NCI-H2227 (cell line): Measurements from ENCODE around the gene CADM1.
"Not testable (repeated sequence)": the region's sequence is repeated elsewhere in the genome, so short reads cannot be mapped to it uniquely, and the experiment has no call there.

Experiments
- DNase-seq: peaks from one replicate; lab custom pipeline; 2025; ENCODE audit not compliant: unreplicated experiment; lab: John Stamatoyannopoulos, UW

Gene CADM1

DNA sequence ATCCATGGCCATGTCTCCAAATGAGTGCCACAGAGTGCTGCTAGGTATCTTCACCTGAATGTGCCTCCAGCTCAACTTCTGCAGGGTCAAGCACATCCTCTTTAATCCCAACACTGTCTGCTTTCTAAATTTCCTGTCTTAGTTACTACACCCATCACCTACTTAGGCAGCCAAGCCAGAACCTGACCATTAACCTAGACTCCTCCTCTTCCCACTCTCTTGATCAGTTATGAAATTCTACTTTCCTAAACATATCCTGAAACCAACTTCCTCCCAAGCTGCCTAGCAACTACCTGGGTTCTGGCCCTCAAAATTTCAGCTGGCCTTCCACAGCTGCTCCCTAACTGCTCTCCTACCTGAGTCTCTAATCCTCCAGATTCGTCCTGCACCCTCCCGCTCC, 22.7 kb downstream of the CADM1 start:
- no peak for DNase-seq

DNA sequence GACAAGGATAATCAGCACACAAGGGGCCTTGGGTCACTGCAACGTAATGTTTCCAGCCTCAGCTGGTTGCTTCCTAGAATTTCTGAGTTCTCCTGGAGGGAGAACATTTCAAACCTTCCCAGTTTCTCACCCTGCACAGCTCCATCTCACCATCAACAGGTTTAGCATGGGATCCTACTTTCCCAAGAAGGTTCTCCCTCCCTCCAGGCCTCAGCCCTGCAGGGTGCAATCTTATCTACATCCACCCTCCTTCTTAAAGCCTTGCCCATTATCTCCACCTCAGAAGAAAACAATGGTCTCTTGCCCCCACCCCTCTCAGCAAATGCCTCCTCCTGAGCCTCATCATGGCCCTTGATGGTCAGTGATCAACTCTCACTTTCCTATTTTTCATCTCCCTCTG, 23.6 kb downstream of the CADM1 start:
- DNase-seq: no peak

DNA sequence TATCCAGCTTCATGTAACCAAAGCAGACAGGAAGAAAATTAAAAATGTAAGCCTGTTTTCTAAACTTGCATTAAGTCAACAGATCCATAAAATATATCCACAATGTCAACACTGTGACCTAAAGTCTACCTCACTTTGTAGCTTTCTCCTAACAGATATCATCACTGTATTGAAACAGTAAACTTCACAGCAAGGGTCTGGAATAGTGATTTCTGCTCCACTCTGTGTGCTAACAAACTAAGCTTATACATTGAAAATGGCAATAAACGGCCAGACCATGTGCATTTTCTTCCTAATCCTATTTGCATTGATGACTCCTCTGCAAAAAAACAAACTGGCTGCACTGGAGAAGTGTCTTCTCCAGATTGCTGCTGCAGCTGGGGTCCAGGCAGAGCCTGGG, 26.8 kb downstream of the CADM1 start:
- no peak for DNase-seq

GRCh38 chr11:115476463-115477286, 27.5 kb downstream of the CADM1 start:
- no peak for DNase-seq

GRCh38 chr11:115475564-115475963, 28.7 kb downstream of the CADM1 start:
- DNase-seq: no peak

DNA sequence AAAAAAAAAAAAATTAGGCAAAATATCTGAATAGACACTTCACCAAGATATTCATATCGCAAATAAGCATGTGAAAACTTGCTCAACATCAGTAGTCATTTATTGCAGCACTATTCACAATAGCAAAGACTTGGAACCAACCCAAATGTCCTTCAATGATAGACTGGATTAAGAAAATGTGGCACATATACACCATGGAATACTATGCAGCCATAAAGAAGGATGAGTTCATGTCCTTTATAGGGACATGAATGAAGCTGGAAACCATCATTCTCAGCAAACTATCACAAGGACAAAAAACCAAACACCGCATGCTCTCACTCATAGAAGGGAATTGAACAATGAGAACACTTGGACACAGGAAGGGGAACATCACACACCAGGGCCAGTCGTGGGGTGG, 29.9 kb downstream of the CADM1 start:
- DNase-seq: not testable (repeated sequence)

DNA sequence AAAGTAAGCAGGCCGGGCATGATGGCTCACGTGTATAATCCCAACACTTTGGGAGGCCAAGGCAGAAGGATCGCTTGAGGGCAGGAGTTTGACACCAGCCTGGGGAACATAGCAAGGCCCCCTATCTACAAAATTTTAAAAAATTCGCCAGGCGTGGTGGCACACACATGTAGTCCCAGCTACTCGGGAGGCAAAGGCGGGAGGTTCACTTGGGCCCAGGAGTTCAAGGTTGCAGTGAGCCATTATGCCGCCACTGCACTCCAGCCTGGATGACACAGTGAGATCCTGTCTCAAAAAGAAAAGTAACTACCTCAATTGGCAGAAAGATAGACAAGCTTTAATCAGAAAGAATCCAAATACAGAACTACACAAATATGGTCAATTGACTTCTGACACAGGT, 31.0 kb downstream of the CADM1 start:
- DNase-seq: no peak

DNA sequence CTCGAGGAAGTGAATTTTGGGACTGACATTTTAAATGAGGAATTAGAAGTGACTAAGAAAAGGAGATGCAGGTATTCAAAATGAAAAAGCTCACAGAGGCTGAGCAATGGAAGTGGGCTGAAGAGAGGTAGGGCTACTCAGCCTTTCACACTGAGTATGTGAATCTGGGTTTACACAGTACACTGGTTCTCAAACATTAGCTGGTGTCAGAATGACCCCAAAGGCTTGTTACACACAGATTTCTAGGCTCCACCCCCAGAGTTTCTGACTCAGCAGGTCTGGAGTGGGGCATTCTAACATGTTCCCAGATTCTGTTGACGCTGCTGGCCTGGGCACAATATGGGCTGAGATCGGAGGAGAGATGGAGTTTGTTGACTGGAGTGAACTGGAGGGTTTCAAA, 32.8 kb downstream of the CADM1 start:
- DNase-seq: no peak

GRCh38 chr11:115470928-115471327, 33.3 kb downstream of the CADM1 start:
- no peak for DNase-seq

DNA sequence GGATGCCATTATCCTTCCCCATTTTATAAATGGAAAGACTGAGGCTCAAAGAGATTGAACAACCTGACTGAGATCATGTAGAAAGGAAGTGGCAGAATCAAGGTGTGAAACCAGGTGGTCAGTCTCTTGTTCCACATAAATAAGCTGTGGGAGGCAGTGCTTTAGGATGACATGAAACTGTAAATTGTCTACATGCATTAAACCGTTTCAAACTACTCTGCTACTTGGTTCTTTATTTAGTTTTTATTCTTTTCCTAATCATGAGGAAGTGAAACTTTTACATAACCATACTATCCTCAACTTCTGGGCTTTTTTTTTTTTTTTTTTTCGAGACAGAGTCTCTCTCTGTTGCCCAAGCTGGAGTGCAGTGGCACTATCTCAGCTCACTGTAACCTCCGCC, 34.9 kb downstream of the CADM1 start:
- no peak for DNase-seq

GRCh38 chr11:115466122-115466521, 38.1 kb downstream of the CADM1 start:
- DNase-seq: no peak

- DNase-seq: no peak
Measured at GRCh38 chr11:115464269-115464668, 39.9 kb downstream of the CADM1 start.

DNA sequence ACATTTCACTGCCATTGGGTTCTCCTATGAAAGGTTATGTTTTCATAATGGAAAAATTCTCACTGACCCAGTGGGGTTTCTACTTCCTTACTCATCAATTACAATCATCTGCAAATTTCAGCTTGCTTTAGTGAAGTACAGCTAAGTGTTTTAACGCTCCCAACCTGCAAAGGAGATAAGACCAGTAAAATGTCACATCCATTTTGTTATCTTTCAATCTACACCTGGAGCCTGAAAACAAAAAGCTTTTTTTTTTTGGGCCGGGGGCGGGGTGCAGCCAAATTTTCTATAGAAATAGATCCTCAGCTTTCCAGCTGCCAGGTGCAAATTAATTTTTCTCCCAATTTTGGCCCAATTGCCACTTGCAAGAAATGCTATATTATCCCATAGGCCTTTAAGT, 40.6 kb downstream of the CADM1 start:
- DNase-seq: no peak

GRCh38 chr11:115462757-115463156, 41.5 kb downstream of the CADM1 start:
- DNase-seq: no peak

DNA sequence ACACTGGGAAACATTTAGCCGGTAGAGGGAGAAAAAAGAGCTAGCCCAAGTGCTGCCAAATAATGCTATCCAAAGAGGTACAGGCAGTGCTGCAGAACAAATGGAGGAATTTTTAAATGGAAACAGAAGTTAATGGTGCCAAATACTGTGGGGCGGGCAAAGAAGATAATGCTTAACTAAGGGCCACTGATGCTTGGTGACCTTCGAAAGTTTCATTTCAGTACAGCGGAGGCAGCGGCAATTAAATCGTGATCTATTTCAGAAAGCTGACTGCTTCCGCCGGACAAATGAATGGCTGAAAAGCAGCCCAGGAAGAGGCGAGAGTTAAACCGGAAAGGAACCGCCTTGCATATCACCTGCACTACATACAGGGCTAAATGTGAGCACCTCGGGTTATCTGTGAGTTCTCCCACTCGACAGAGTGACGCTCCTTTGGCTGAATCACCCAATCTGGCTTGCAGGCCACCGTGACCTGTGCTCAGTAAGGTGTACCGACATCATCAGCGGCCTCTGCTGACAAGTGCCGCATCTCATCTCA, 42.1 kb downstream of the CADM1 start:
- no peak for DNase-seq

DNA sequence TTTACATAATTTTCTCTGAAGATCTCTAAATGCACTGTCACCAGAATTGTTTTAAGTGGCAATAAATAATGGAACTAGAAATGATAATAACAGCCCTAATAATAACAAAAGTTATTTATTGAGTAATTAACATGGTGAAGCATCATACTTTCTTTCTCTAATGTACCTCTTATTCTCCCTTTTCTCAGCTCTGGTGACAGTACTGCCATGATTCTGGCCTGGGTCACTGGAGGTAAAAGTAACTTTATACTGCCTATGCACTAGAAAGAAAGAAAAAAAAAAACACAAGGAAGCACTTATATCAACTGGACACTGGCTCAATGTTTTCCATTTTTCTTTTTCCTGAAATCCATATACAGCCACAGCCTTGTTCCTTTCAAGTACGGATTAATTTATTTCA, 43.7 kb downstream of the CADM1 start:
- DNase-seq: no peak

DNA sequence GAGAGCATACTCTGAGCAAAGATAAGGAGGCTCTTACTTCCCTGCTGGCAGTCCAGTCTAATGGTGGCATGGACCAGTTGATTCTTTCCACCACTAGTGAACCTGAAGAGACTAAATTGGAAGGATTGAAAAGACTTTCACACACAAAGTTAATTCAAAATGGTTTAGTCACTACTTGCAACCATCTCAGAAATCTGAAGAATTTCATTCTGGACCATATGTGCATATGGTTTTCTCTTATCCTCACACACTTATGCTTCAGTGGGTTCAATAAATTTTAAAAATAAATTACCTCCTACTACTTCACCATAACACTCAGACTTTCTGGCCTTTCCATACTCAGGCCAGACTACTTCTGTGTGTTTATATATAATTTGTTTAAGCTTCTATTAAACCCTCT, 44.7 kb downstream of the CADM1 start:
- no peak for DNase-seq

- no peak for DNase-seq
Measured at GRCh38 chr11:115458877-115459276, 45.3 kb downstream of the CADM1 start.

DNA sequence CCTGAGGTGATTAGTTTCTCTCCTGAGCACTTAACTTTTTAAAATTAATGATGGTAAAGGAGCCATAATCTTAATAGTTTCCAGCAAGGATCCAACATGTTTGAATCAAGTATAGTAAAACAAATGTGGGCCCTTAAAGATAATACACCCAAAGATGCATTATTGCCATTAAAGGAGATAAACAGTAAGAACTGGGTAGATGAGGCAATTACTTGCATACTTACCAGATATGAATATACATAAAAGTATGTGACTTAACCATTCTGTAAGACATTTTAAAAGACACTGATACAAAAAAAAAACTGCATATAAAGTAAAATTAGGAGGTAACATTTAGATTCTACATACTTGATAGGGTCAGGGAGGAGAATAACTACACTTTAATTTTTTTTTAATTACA, 48.2 kb downstream of the CADM1 start:
- DNase-seq: no peak

DNA sequence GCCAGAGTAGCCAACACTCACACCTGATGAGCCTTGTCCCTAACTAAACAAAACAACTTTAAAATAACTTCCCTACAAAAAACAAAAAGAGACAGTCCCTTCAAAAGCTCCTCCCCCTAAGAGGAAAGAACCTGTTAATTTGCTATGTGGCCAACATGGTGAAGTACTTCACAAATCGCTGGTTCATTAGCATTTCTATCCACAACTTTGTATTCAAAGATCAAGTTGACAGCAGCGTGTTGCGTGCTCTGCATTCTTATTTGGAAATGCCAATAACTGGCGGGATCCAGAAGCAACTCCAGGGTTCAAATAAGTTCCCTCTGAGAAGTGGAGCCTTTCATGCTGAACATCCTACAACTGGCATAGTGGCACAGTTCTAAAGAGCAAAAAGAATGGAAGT, 48.6 kb downstream of the CADM1 start:
- no peak for DNase-seq

DNA sequence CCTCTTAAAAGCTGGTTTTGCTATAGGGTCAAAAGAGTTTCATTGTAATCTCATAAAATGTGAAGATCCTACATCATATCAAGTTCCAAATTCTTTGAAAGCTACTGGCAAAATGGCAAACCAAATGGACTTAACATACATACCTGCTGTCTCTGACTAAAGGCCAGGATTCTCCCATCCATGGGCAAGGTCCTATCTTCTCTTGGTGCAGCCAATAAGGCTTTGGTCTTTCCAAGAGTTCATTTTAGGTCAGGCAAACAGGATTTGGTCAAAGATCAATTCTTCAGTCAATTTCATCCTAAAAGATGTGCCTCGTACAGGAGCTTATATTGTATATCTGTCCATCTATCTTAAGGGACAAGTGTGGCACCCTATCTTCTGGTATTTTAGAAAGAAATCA, 49.7 kb downstream of the CADM1 start:
- no peak for DNase-seq

DNA sequence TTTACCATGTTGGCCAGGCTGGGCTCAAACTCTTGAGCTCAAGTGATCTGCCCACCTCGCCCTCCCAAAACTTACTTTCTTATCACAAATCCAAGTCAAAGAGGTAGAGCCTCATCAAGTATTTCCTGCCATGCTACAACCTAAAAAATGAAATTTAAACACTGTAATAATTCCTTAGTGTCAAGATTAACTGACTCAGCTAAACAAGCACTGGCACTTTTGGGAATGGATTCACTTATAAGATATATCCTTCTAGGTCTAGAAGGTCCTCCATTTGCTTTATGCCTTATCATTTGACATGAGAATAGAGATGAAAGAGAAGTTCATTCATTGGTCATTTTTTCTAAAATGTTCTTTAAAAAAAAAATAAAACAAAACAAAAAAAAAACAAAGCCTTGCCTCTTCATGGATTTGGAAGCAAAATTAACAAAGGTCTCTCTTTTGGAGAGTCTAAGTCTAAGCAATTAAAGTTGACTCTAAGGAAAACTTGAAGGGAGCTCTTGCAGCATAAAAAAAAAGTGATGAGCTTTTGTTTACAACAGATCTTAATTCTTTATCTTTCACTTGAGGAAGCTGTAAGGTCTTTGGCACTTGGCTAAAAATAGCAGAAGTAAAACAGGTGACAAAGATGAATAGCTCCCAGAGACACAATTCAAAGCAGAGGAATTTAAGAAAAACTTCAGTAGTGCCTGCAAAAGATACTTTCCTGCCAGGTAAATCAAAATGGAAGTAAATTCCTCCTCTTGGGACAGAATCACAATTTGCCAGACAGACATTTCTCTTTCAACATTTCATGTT, 50.3 kb downstream of the CADM1 start:
- DNase-seq: no peak
